HG02885 (cell line): ENCODE measurements around the gene ANKRD16.
A peak's percentile ranks its signal among the peaks of the same experiment; 100 is the strongest.
"Not testable (repeated sequence)": the region's sequence is repeated elsewhere in the genome, so short reads cannot be mapped to it uniquely, and the experiment has no call there.

Experiments
- ATAC-seq: cut with Tn5 transposase; IDR thresholded peaks from one replicate; pipeline ENCODE4 v1.9.1; 2021; ENCODE audit warnings: mild to moderate bottlenecking; ENCODE audit not compliant: unreplicated experiment, poor library complexity

ANKRD16 gene

GRCh38 chr10:5889624-5890451 is at the start of gene ANKRD16, which contains the start of gene FBH1:
Gene ANKRD16 (minus strand): TSS chr10:5889893. CDS start chr10:5889354, 539 bp downstream.
Gene FBH1 (plus strand): TSS chr10:5890243. CDS start chr10:5890346, 103 bp downstream.
- ATAC-seq: peak; percentile 86

- no peak for ATAC-seq
Observed at GRCh38 chr10:5938291-5938690, 48.6 kb upstream of the ANKRD16 start.

- no peak for ATAC-seq
Observed at GRCh38 chr10:5937016-5937415, 47.3 kb upstream of the ANKRD16 start.

GRCh38 chr10:5935628-5936027 is 45.9 kb upstream of the ANKRD16 start:
- ATAC-seq: no peak

- ATAC-seq: no peak
Observed at GRCh38 chr10:5933909-5934546, 44.3 kb upstream of the ANKRD16 start.

GRCh38 chr10:5932345-5932744 is 42.7 kb upstream of the ANKRD16 start:
- no peak for ATAC-seq

GRCh38 chr10:5930272-5930671 is 40.6 kb upstream of the ANKRD16 start:
- ATAC-seq: no peak

- ATAC-seq: no peak
Observed at GRCh38 chr10:5929442-5929841, 39.7 kb upstream of the ANKRD16 start.

- no peak for ATAC-seq
Observed at GRCh38 chr10:5927306-5927705, 37.6 kb upstream of the ANKRD16 start.

GRCh38 chr10:5924889-5925288 is 35.2 kb upstream of the ANKRD16 start:
- ATAC-seq: no peak

- no peak for ATAC-seq
Observed at GRCh38 chr10:5921746-5922145, 32.1 kb upstream of the ANKRD16 start.

GRCh38 chr10:5919568-5919967 is 29.9 kb upstream of the ANKRD16 start:
- ATAC-seq: no peak

GRCh38 chr10:5918763-5919162 is 29.1 kb upstream of the ANKRD16 start:
- ATAC-seq: no peak

GRCh38 chr10:5917305-5917704 is 27.6 kb upstream of the ANKRD16 start:
- no peak for ATAC-seq

GRCh38 chr10:5915451-5915850 is 25.8 kb upstream of the ANKRD16 start:
- ATAC-seq: no peak

GRCh38 chr10:5913736-5914135 is 24.0 kb upstream of the ANKRD16 start:
- no peak for ATAC-seq

- no peak for ATAC-seq
Observed at GRCh38 chr10:5911670-5912069, 22.0 kb upstream of the ANKRD16 start.

- ATAC-seq: no peak
Observed at GRCh38 chr10:5910323-5911100, 20.8 kb upstream of the ANKRD16 start.

GRCh38 chr10:5908676-5909075 is 19.0 kb upstream of the ANKRD16 start:
- not testable (repeated sequence) for ATAC-seq

- ATAC-seq: no peak
Observed at GRCh38 chr10:5906651-5907050, 17.0 kb upstream of the ANKRD16 start.
